Heart left ventricle (tissue), 16 donors: Measurements from ENCODE around the gene DEPDC1B. TPM values are rescaled to one million over a fixed set of nuclear protein-coding genes. Genes with fewer than 3 reads are reported as not detected.
"Not testable (repeated sequence)": the region's sequence is repeated elsewhere in the genome, so short reads cannot be mapped to it uniquely, and the experiment has no call there.

ENCODE experiments used
- ATAC-seq, 4 donors: fragments of 200-7000 bp; cut with Tn5 transposase; one replicate each; pipeline ENCODE4 v1.9.1; 2020 to 2022; ENCODE audit warnings: moderate library complexity in 4 of 4, mild to moderate bottlenecking in 3 of 4, moderate number of reproducible peaks in 1 of 4
- DNase-seq, 5 donors: peaks; one replicate each; pipeline ENCODE4 v3.0.0-alpha.2; 2020
- H3K27ac ChIP-seq, 12 donors: fragments of 200-600 bp; sonication (generic) in 4 of 12; one replicate each; pipeline versions ENCODE4 v1.5.0 to v1.8.0; 2016 to 2022; ENCODE audit warnings: mild to moderate bottlenecking in 2 of 12
- H3K27me3 ChIP-seq, 9 donors: fragments of 200-600 bp; sonication (generic) in 2 of 9; one replicate each; pipeline versions ENCODE4 v1.5.1 to v1.8.0; 2016 to 2022; ENCODE audit warnings: mild to moderate bottlenecking in 3 of 9
- H3K36me3 ChIP-seq, 9 donors: fragments of 200-600 bp; sonication (generic) in 2 of 9; one replicate each; pipeline versions ENCODE4 v1.5.0 to v1.8.0; 2018 to 2022; ENCODE audit warnings: mild to moderate bottlenecking in 2 of 9
- H3K4me1 ChIP-seq, 12 donors: fragments of 200-600 bp; sonication (generic) in 4 of 12; one replicate each; pipeline versions ENCODE4 v1.5.0 to v1.8.0; 2016 to 2022; ENCODE audit warnings: mild to moderate bottlenecking in 3 of 12
- H3K4me3 ChIP-seq, 12 donors: fragments of 200-600 bp; sonication (generic) in 4 of 12; one replicate each; pipeline versions ENCODE4 v1.5.0 to v1.8.0; 2017 to 2022; ENCODE audit warnings: mild to moderate bottlenecking in 9 of 12, moderate library complexity in 4 of 12
- H3K9me3 ChIP-seq, 12 donors: fragments of 200-600 bp; sonication (generic) in 4 of 12; one replicate each; pipeline versions ENCODE4 v1.5.0 to v1.8.0; 2016 to 2022; ENCODE audit warnings: mild to moderate bottlenecking in 1 of 12
- CTCF ChIP-seq, 12 donors: fragments of 200-600 bp; sonication (generic) in 4 of 12; IDR thresholded peaks; one replicate each; pipeline versions ENCODE4 v1.5.0 to v1.8.0; 2018 to 2022; ENCODE audit warnings: antibody characterized with exemption in 12 of 12, mild to moderate bottlenecking in 5 of 12
- POLR2A ChIP-seq, 2 donors: fragments of 450-650 bp; IDR thresholded peaks; one replicate each; pipeline ENCODE4 v1.6.1; 2017; ENCODE audit warnings: antibody characterized with exemption in 2 of 2, mild to moderate bottlenecking in 2 of 2, moderate library complexity in 2 of 2
- WGBS, 4 donors: extraction: QIAGEN DNeasy Blood & Tissue Kit in 2 of 4; methylation state at CpG; one replicate each; pipeline versions ENCODE4 v1.1.5 to v1.1.7; 2013 to 2018; 5-methylcytosine and 5-hydroxymethylcytosine counted together
- intact Hi-C, 10 donors: fragments of 100-400 bp; cut with DNase I; formaldehyde crosslinking; loops; one replicate each; pipeline versions ENCODE4 v1.11.1 to v1.14.2; 2022
- polyA plus RNA-seq, 2 donors: library from polyadenylated mRNA; stranded (reverse); fragments of 200-250 nt; gene quantifications; one replicate each; pipeline ENCODE4 v1.2.3, GENCODE V29; 2013
- total RNA-seq, 9 donors: library from RNA; depleted of rRNA in 2 of 9; stranded (reverse); fragments of >200 nt in 2 of 9; fragmentation: NEBNext Ultra II Directional in 3 of 9; extraction: Animal tissue kit (Norgen Biotek cat#: 25700) in 3 of 9; gene quantifications; one replicate each; pipeline versions ENCODE4 v1.1.0 to v1.2.4, GENCODE V29; 2016 to 2023
- donor health status: ischemic (EF 13 %, LVEDD 7.1; RV severe dilation, severe dysfunction).
- donor health status: healthy with polysubstance abuse.
- donor health status: DM: no; HTN: yes; CAD: no.
- donor health status: DM: no; HTN: no; CAD: no.
- donor health status: ischemic (EF 25% LVEDD 6.9; RV normal size, moderate dysfunction).
- donor health status: ischemic (EF 25% LVEDD 5.7; RV mildly dilated, moderate dysfunction).
- donor health status: healthy.
- donor health status: DM: yes; HTN: yes; CAD: no.
- donor health status: ischemic (EF 35%, LVEDD 5.7; RV mildly dilated, moderate dysfunction).
- donor health status: nonischemic (EF 11% LVEDD 7.7; RV severe dilation, severe dysfunction).
- donor health status: DM: yes; HTN: yes; CAD: no.
- donor health status: PGD.
- donor health status: ischemic (EF 29% LVEDD 5.4; RV normal size, mild dysfunction).
- donor health status: nonischemic (EF 23%, LVEDD 6.1; RV moderate dilation, normal function).

DEPDC1B gene
- total and polyA plus RNA-seq, 11 donors: 0.10 to 3.1 (median 0.31) TPM; not detected in 5

GRCh38 chr5:60630836-60631235 is 69.1 kb downstream of the DEPDC1B start:
- whole genome bisulfite sequencing, 4 donors: 95 to 98% (median 97%) methylated on average over 2 of the region's 2 CpGs
- Histone ChIP-seq H3K4me3 (no peak overlapping the region), H3K27me3 (no peaks in the 10 kb centered on the region), H3K36me3 (no peaks in the 10 kb centered on the region), H3K4me1 (no peaks in the 10 kb centered on the region), H3K9me3 (peaks cover 0 to under 1% (median 0%) of the 10 kb centered on the region in 12 donors), H3K27ac (no peak overlapping the region)
- TF ChIP-seq POLR2A (IDR thresholded peaks at IDR 0.05) (no peak), CTCF (IDR thresholded peaks at IDR 0.05) (no peak)
- intact Hi-C loops: no loop called here
- ATAC-seq (no peak), DNase-seq (no peak)

GRCh38 chr5:60630179-60630578 is 69.8 kb downstream of the DEPDC1B start:
- Histone ChIP-seq H3K27me3 (no peaks in the 10 kb centered on the region), H3K27ac (no peak overlapping the region), H3K36me3 (no peaks in the 10 kb centered on the region), H3K4me1 (no peaks in the 10 kb centered on the region), H3K9me3 (no peaks in the 10 kb centered on the region), H3K4me3 (no peak overlapping the region)
- intact Hi-C loops: no loop called here
- DNase-seq (no peak), ATAC-seq (no peak)
- 96 to 99% (median 98%) methylated on average over 8 of the region's 8 CpGs for WGBS, 4 donors
- no peak for TF ChIP-seq POLR2A (IDR thresholded peaks at IDR 0.05)
- TF ChIP-seq CTCF (IDR thresholded peaks at IDR 0.05): no peak

GRCh38 chr5:60624875-60625274 is 75.1 kb downstream of the DEPDC1B start:
- peaks cover 0 to 13% (median 3%) of the 10 kb centered on the region in 12 donors for H3K9me3 ChIP-seq
- H3K4me1 ChIP-seq, H3K36me3 ChIP-seq, ATAC-seq, H3K27ac ChIP-seq, H3K27me3 ChIP-seq, intact Hi-C loops, DNase-seq, H3K4me3 ChIP-seq: not testable (repeated sequence)
- 96 to 98% (median 97%) methylated on average over 7 of the region's 7 CpGs for whole genome bisulfite sequencing, 4 donors

GRCh38 chr5:60620752-60621151 is 79.2 kb downstream of the DEPDC1B start:
- DNase-seq, H3K4me3 ChIP-seq, H3K27me3 ChIP-seq, H3K36me3 ChIP-seq, H3K27ac ChIP-seq, H3K4me1 ChIP-seq, ATAC-seq, intact Hi-C loops: not testable (repeated sequence)
- 94 to 97% (median 96%) methylated on average over 3 of the region's 3 CpGs for WGBS, 4 donors
- peaks cover 0 to 13% (median 3%) of the 10 kb centered on the region in 12 donors for H3K9me3 ChIP-seq

- 74 to 90% (median 81%) methylated on average over 1 of the region's 1 CpG for WGBS, 4 donors
- no peak overlapping the region for H3K27ac ChIP-seq
- no peak for ATAC-seq
These were observed 86.1 kb downstream of the DEPDC1B start for GRCh38 chr5:60613826-60614225.

More at GRCh38 chr5:60613826-60614225, 86.1 kb downstream of the DEPDC1B start:
- no peaks in the 10 kb centered on the region for H3K4me1 ChIP-seq
- TF ChIP-seq POLR2A (IDR thresholded peaks at IDR 0.05): no peak
- no peak for TF ChIP-seq CTCF (IDR thresholded peaks at IDR 0.05)
- intact Hi-C loops: no loop called here
- no peak overlapping the region for H3K4me3 ChIP-seq
- DNase-seq: no peak
- no peaks in the 10 kb centered on the region for H3K36me3 ChIP-seq
- H3K27me3 ChIP-seq: no peaks in the 10 kb centered on the region
- H3K9me3 ChIP-seq: peaks cover 0 to 8% (median 0%) of the 10 kb centered on the region in 12 donors
